D721Med (cell line): Measurements from ENCODE around the gene RUNX3.

Source experiments
- DNase-seq: peaks from one replicate; pipeline ENCODE4 v3.0.0; 2011; ENCODE audit warnings: low spot score; ENCODE audit not compliant: insufficient read length
- FAIRE-seq: peaks from 2 replicates; lab custom pipeline; 2011; peaks lifted over from hg19 to GRCh38; lab: Jason Lieb, UNC
- CTCF ChIP-seq: IDR thresholded peaks from 2 replicates; pipeline ENCODE4 v1.5.1; 2012; ENCODE audit warnings: mild to moderate bottlenecking, control low read depth; ENCODE audit not compliant: insufficient read depth; ENCODE audit errors: missing control alignments

RUNX3 gene

GRCh38 chr1:24932284-24932683, 2.2 kb upstream of the RUNX3 start:
- TF ChIP-seq CTCF, result peak; percentile 36
- DNase-seq, result peak; percentile 43
- no peak for FAIRE-seq

GRCh38 chr1:24931468-24932231, 1.6 kb upstream of the RUNX3 start:
- FAIRE-seq (no peak), DNase-seq (no peak)
- no peak for TF ChIP-seq CTCF

GRCh38 chr1:24931146-24931467, 1.0 kb upstream of the RUNX3 start:
- FAIRE-seq (no peak), DNase-seq (no peak)
- no peak for TF ChIP-seq CTCF

- no peak for TF ChIP-seq CTCF
- DNase-seq (no peak), FAIRE-seq (no peak)
These were observed 447 bp downstream of the RUNX3 start for GRCh38 chr1:24929398-24930259.

- no peak for TF ChIP-seq CTCF
- FAIRE-seq, result no peak
- DNase-seq, result no peak
These were observed 1.2 kb downstream of the RUNX3 start for GRCh38 chr1:24928689-24929397.

- FAIRE-seq (no peak), DNase-seq (no peak)
- TF ChIP-seq CTCF, result no peak
These were observed 1.9 kb downstream of the RUNX3 start for GRCh38 chr1:24927988-24928688.
